Stimulated activated CD8-positive, alpha-beta memory T cell treated with anti-CD3 and anti-CD28 coated beads, Interleukin-7, amount 100 ng/mL, for 48 hours (primary cell): ENCODE measurements around the gene FBXO2.

Source experiments
- DNase-seq, 2 donors: peaks; one replicate each; pipeline ENCODE4 v3.0.0-alpha.2; 2020; ENCODE audit warnings: low read depth in 1 of 2; ENCODE audit errors: extremely low read depth in 1 of 2

FBXO2 gene

GRCh38 chr1:11682287-11682771, 28.1 kb upstream of the FBXO2 start:
- no peak for DNase-seq

DNA sequence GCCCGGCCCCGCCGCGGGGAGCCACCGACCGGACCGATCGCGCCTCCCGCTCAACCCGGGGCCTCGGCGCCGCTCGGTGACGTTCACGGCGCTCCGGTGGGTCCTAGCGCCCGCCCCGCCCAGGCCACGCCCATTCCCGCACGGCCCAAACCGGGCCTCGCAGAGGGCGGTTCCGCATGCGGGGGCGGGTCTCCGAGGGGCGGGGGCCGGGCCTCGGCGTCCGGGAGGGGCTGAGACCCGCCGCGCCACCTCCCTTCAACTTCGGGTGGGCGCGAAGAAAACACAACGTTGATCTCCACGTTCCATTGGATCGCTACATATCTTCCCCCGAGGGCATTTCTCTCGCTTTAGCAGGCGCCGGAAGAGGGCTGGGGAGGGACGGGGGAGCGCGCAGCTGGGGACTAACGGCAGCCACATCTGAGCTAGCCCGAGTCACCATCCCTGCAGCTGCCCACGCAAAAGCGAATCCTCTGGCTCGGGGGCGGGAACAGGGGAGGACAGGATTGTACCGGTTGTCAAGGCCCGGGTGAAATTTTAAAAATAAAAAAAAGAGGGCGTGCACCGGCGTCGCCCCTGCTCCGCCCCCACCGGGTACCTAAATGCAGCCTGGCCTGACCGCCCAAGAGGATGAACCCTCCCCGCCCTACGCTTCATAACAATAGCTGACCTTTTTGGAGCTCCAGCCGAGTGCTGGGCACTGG, 27.0 kb upstream of the FBXO2 start, which contains the start of gene MAD2L2:
Gene MAD2L2 (minus strand): TSS at position 78 of the 701 bp plus-strand sequence. CDS start 547 bp downstream, outside the sequence.
- DNase-seq: peak; percentile 80 to 83

DNA sequence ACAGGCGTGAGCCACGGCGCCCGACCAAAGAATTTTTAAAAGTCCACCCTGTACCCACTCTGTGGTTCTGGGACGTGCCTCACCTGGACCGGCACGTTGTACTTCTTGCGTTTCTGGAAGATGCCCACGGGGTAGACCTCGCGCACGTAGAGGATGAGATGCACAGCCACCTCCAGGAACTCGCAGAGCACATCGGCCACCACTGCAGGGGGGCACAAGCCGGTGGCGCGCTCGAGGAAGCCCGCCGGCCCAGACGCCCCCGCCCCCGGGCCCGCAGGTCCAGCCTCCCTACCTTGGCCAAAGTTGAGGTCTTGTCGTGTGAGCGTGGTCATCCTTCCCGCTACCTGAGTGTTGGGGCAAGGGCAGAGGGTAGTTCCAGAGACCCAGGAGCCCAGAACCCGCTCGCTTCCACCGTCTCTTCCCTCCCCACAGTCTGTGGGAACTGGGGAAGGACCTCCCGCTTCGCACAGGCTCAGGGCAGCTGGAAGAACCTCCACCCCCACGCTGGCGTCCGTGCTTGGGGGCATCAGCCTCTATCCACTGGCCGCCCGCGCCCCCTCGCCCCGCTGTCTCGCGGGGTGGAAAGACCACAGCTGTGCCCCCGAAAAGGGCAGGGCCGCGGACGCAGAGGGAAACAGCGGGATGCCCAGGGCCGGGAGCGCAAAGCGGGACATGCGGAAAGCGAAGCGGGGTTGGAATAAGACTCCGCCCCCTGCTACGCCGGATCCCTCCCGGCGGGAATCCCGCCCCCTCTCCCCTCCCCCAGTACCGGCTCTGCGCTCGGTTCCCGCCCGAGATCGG, 26.2 kb upstream of the FBXO2 start:
- no peak for DNase-seq

DNA sequence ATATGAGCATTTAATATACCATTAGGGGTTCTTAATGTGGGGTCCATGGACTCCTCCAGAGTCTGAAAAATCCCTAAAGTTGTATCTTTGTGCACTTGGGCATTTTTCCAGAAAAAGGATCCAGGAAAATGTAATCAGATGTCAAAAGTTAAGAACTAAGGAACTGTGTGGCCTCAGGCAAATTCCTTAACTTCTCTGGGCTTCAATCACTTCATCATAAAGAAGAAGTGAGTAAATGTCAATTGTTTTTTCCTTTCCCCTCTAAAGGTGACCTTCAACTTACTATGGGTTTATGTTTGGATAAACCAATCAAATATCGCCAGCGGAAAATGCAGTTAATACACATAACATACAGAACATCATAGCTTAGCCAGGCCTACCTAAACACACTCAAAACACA, 24.2 kb upstream of the FBXO2 start:
- DNase-seq: no peak

DNA sequence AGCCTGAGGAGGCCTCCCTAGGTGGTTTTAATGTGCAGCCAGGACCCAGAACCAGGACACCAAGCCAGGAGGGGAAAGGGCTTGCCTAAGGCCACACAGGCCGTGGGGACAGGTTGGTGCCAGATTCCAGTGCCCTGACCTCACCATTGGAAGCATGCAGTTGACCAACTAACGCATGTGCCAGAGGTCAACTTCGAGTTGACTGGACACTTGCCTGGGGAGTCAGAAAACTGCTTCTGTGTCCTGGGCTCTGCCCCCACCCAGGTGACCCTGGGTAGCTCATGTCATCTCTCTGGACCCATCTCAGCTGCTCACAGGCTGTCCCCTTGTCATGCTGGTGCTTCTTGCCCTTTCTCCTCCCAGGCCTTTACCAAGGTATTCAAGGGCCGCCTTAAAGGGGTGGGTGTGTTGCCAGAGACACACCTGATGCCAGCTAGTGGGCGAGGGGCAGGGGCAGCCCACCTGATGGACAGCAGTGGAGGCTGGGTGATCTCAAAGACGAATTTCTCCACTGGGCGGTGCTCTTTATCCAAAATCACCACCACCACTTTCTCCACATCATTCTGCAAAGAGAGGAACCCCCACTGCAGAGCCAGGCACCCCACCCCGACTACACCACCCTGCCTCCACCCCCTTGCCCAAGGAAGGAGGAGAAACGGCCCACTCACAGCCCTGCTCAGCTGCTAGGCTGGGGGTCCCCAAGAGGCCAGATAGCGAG, 22.3 kb upstream of the FBXO2 start:
- DNase-seq: no peak

DNA sequence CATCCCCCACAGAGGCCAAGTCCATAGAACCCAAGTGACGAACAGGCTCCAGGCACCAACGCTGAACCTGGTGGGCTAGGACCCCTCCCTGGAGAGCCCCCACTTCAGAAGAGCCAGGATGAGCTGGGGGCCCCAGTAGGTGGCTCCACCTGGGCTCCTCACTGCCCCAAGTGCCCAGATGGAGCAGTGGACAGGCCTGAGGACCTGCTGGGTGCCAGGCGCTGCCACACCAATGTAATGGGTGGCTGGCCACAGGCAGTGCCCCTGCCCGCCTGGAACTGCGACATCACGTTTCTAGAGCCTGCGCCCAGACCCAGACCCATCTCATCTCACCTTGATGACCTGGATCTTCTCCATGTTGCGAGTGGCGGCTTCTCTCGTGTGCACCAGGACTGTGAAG, 21.1 kb upstream of the FBXO2 start:
- DNase-seq: no peak

DNA sequence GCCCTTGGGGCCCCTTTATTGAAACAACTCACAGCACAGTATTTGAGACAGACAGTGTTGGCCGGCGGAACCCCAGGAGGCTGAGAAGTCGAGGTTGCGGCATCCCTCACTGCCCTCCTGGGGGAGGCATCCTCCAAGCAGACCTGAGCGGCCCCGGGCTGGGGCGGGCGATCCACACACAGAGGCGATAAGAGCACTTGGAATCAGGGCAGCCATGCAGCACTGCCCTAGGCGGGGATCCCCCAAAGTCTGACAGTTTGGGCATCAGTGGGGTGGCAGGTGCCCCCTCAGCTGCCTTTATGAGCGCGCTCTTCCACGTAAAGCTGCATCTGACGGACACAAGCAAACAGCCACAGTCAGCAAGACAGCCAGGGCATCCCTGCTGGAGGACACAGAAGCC, 20.3 kb upstream of the FBXO2 start:
- DNase-seq: no peak

GRCh38 chr1:11673089-11673769, 19.0 kb upstream of the FBXO2 start:
- DNase-seq: no peak

DNA sequence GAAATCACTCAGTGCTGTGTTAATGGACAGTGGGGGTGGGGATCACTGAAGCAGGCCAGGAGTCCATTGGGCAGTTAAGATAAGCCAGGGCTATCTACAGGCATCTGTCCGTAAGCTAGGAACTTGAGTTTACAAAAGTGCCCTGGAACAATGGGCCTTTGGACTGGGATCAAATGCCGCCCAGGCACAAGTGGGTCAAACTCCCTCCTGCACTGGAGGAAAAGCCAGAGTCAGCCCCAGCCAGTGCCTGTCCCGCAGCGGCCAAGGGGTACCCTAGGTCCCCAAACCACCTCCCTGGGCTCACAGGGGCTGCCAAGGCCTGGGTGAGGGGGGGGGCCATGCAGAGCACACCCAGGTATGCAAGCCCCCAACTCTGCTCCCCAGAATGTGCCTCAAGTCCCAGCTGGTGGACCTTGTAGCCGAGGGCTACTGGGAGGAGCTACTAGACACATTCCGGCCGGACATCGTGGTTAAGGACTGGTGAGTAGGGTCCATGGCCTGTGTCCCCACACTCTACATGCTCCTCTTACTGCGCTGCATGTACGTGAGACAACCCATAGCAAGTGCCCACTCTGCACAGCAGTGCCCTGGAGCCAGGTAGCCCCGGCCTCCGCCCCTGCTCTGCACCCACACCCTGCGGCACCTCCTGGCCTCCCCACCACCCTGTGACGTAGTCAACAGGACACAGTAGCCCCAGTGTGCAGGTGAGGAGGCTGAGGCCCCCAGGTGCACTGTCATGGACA, 17.5 kb upstream of the FBXO2 start:
- no peak for DNase-seq

DNA sequence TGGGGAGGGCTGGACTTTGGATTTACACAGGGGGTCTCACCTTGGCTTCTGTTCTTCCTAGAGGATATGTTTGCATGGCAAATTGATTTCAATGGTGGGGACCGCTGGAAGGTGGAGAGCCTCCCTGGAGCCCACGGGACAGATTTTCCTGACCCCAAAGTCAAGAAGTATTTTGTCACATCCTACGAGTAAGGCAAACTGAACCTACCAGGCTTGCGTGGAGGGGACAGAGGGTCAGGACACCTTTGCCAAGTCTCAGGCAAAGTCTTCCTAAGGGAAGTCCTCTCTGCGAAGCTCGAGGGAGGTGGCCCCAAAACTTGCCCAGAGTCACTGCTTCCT, 16.9 kb upstream of the FBXO2 start:
- DNase-seq: no peak

DNA sequence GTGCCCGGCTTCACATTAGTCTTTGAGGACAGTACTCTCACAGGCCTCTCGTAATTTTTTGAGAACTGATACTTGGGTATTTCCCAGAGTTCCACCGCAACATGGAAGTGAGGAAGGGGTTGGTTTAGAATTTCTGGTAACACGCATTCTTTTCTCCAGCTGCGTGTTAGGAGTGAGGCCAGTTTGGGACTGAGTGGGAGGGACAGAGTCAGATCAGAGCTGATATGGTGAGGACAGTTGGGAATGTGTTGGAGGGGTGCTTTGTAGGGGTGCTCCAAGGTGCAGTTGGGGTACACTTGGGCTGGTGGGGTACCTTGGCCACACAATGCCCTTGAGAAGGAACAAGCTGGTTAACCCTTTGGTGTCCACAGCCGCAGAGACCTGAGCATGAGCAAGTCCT, 16.5 kb upstream of the FBXO2 start:
- DNase-seq: no peak

- no peak for DNase-seq
Measured at GRCh38 chr1:11668516-11668915, 14.3 kb upstream of the FBXO2 start.

GRCh38 chr1:11664336-11665065, 10.3 kb upstream of the FBXO2 start:
- peak; percentile 56 to 58 for DNase-seq

GRCh38 chr1:11661103-11661502, 6.9 kb upstream of the FBXO2 start:
- no peak for DNase-seq

DNA sequence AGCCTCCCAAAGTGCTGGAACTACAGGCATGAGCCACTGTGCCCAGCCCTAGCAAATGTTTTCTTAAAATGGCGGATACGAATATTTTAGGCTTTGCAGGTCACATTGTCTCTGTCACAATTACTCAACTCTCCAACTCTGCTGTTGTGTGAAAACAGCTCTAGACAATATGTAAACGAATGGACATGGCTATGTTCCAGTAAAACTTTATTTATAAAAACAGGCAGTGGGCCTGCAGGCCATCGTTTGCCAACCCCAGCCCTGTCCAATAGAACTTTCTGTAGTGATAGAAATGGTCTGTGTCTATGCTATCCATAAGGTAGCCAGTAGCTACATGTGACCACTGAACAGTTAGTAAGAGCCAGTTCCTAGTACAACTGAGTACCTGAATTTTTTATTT, 5.5 kb upstream of the FBXO2 start:
- DNase-seq: no peak

DNA sequence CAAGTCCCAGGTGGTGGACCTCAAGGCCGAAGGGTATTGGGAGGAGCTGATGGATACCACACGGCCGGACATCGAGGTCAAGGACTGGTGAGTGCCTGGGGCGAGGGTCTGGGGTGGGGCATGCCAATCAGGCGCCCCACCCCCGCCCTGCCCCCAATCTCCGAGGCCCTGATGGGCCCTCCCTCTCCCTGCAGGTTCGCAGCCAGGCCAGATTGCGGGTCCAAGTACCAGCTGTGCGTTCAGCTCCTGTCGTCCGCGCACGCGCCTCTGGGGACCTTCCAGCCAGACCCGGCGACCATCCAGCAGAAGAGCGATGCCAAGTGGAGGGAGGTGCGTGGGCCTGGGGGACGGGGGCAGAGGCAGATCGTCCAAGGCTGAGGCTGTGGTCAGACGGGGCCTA, 4.3 kb upstream of the FBXO2 start:
- no peak for DNase-seq

DNA sequence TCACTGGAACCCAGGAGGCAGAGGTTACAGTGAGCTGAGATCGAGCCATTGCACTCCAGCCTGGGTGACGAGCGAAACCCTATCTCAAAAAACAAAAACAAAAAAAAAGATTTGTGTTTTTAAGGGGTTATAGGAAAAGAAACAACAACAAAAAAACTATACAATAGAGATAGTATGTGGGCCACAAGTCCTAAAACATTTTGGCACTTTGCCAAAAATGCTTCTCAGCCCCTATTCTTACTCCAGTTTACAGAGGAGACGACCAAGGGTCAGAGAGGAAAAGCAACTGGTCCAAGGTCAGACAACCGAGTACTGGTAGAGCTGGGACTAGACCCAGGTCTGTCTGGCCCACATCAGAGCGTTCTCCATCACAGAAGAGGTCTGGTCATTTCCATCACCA, 3.4 kb upstream of the FBXO2 start:
- no peak for DNase-seq

- no peak for DNase-seq
Measured at GRCh38 chr1:11654939-11655808, 945 bp upstream of the FBXO2 start.

DNA sequence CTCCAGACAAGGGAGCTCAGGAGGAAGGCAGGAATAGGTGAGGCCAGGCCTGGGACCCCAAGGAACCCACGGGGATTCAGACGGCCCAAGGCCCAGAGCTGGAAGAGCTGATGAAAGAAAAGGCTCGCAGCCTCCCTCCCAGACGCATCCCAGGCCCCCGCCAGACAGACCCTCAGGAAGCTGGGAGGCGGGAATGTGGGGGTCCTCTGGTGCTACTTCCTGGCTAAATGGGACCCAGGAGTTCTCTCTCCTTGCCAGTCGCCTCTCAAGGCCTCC, 430 bp downstream of the FBXO2 start:
- DNase-seq: no peak
